GM18526 (cell line): ENCODE measurements around the gene KRTDAP.

ENCODE experiments used
- POLR2A ChIP-seq: IDR thresholded peaks from 3 replicates; pipeline ENCODE4 v1.6.1; 2011; ENCODE audit not compliant: insufficient read length; ENCODE audit errors: extremely low read depth

KRTDAP gene

GRCh38 chr19:35519291-35519690, 29.0 kb upstream of the KRTDAP start:
- TF ChIP-seq POLR2A: no peak

GRCh38 chr19:35518313-35518712, 28.0 kb upstream of the KRTDAP start:
- TF ChIP-seq POLR2A: no peak

- TF ChIP-seq POLR2A: no peak
These were observed 27.1 kb upstream of the KRTDAP start for GRCh38 chr19:35517342-35517741.

- TF ChIP-seq POLR2A: no peak
These were observed 26.0 kb upstream of the KRTDAP start for GRCh38 chr19:35516310-35516709.

- no peak for TF ChIP-seq POLR2A
These were observed 24.1 kb upstream of the KRTDAP start for GRCh38 chr19:35514282-35514809.

GRCh38 chr19:35513628-35514281, 23.5 kb upstream of the KRTDAP start, which contains the start of gene DMKN:
TSS of gene DMKN (minus strand) at chr19:35513649. CDS start at chr19:35513475, 174 bp downstream.
- no peak for TF ChIP-seq POLR2A

- TF ChIP-seq POLR2A: no peak
These were observed 22.8 kb upstream of the KRTDAP start for GRCh38 chr19:35512831-35513627.

- TF ChIP-seq POLR2A: no peak
These were observed 21.1 kb upstream of the KRTDAP start for GRCh38 chr19:35511337-35511736.

- TF ChIP-seq POLR2A: no peak
These were observed 20.3 kb upstream of the KRTDAP start for GRCh38 chr19:35510626-35510964.

GRCh38 chr19:35509861-35510625, 19.8 kb upstream of the KRTDAP start:
- no peak for TF ChIP-seq POLR2A

- no peak for TF ChIP-seq POLR2A
These were observed 18.9 kb upstream of the KRTDAP start for GRCh38 chr19:35509018-35509652.

- TF ChIP-seq POLR2A: no peak
These were observed 17.9 kb upstream of the KRTDAP start for GRCh38 chr19:35508129-35508528.

GRCh38 chr19:35507561-35507960, 17.3 kb upstream of the KRTDAP start:
- no peak for TF ChIP-seq POLR2A

- TF ChIP-seq POLR2A: no peak
These were observed 15.7 kb upstream of the KRTDAP start for GRCh38 chr19:35506011-35506410.

- TF ChIP-seq POLR2A: no peak
These were observed 12.5 kb upstream of the KRTDAP start for GRCh38 chr19:35502751-35503150.

- no peak for TF ChIP-seq POLR2A
These were observed 11.4 kb upstream of the KRTDAP start for GRCh38 chr19:35501684-35502083.

- TF ChIP-seq POLR2A: no peak
These were observed 10.3 kb upstream of the KRTDAP start for GRCh38 chr19:35500611-35501010.
